ENCODE data around the gene LRRC14B. TPM values are rescaled to one million over a fixed set of nuclear protein-coding genes. Genes with fewer than 3 reads are reported as not detected.

LRRC14B gene
- total RNA-seq, 4 donors from 2014 or later = not detected

- WGBS = 84% methylated on average over 17 of the region's 17 CpGs
- Histone ChIP-seq H3K9me3 (no peaks in the 10 kb centered on the region), H3K4me1 (no peaks in the 10 kb centered on the region), H3K27ac (no peak overlapping the region), H3K36me3 (no peaks in the 10 kb centered on the region), H3K4me3 (no peak overlapping the region), H3K27me3 (peaks cover 19% of the 10 kb centered on the region)
- peak; percentile 50 to 52 for DNase-seq (ENCODE audit: low spot score in 2 of 2)
- TF ChIP-seq POLR2A (IDR thresholded peaks at IDR 0.05) (no peak), POLR2AphosphoS5 (IDR thresholded peaks at IDR 0.05) (no peak), CTCF (IDR thresholded peaks at IDR 0.05) (no peak), EP300 (IDR thresholded peaks at IDR 0.05) (no peak)
Measured at GRCh38 chr5:172841-173251, 18.4 kb upstream of the LRRC14B start.

- 86% methylated on average over 21 of the region's 22 CpGs for WGBS
- DNase-seq (ENCODE audit: low spot score in 2 of 2) = peak in 1 of 2 donors; percentile 40
- peaks cover 19% of the 10 kb centered on the region for H3K27me3 ChIP-seq
- H3K27ac ChIP-seq = no peak overlapping the region
- H3K36me3 ChIP-seq = no peaks in the 10 kb centered on the region
- H3K4me3 ChIP-seq = no peak overlapping the region
- no peaks in the 10 kb centered on the region for H3K4me1 ChIP-seq
- H3K9me3 ChIP-seq = no peaks in the 10 kb centered on the region
- no peak for TF ChIP-seq CTCF (IDR thresholded peaks at IDR 0.05)
Measured at GRCh38 chr5:173392-174290, 17.7 kb upstream of the LRRC14B start.

- no peaks in the 10 kb centered on the region for H3K4me1 ChIP-seq
- no peaks in the 10 kb centered on the region for H3K9me3 ChIP-seq
- H3K27me3 ChIP-seq = peaks cover 19% of the 10 kb centered on the region
- H3K36me3 ChIP-seq = no peaks in the 10 kb centered on the region
- WGBS = 83% methylated on average over 5 of the region's 5 CpGs
- TF ChIP-seq POLR2A (IDR thresholded peaks at IDR 0.05) = no peak
- no peak for TF ChIP-seq POLR2AphosphoS5 (IDR thresholded peaks at IDR 0.05)
- no peak for TF ChIP-seq EP300 (IDR thresholded peaks at IDR 0.05)
- TF ChIP-seq CTCF (IDR thresholded peaks at IDR 0.05) = no peak
- no peak overlapping the region for H3K4me3 ChIP-seq
- no peak overlapping the region for H3K27ac ChIP-seq
- peak in 1 of 2 donors; percentile 44 for DNase-seq (ENCODE audit: low spot score in 2 of 2)
Measured at GRCh38 chr5:174291-174600, 17.0 kb upstream of the LRRC14B start.

GRCh38 chr5:174876-175465, 16.3 kb upstream of the LRRC14B start:
- no peak for DNase-seq (ENCODE audit: low spot score in 2 of 2)
- H3K36me3 ChIP-seq = no peaks in the 10 kb centered on the region
- no peak overlapping the region for H3K4me3 ChIP-seq
- WGBS = 92% methylated on average over 15 of the region's 16 CpGs
- peaks cover 21% of the 10 kb centered on the region for H3K27me3 ChIP-seq
- no peak overlapping the region for H3K27ac ChIP-seq
- no peaks in the 10 kb centered on the region for H3K4me1 ChIP-seq
- TF ChIP-seq CTCF (IDR thresholded peaks at IDR 0.05) = no peak
- no peak for TF ChIP-seq POLR2A (IDR thresholded peaks at IDR 0.05)
- TF ChIP-seq EP300 (IDR thresholded peaks at IDR 0.05) = no peak
- TF ChIP-seq POLR2AphosphoS5 (IDR thresholded peaks at IDR 0.05) = no peak
- H3K9me3 ChIP-seq = no peaks in the 10 kb centered on the region

GRCh38 chr5:176296-176823, 14.9 kb upstream of the LRRC14B start:
- 80% methylated on average over 10 of the region's 11 CpGs for WGBS
- Histone ChIP-seq H3K9me3 (no peaks in the 10 kb centered on the region), H3K36me3 (no peaks in the 10 kb centered on the region), H3K4me3 (no peak overlapping the region), H3K4me1 (no peaks in the 10 kb centered on the region), H3K27ac (no peak overlapping the region), H3K27me3 (peaks cover 23% of the 10 kb centered on the region)
- no peak for TF ChIP-seq POLR2AphosphoS5 (IDR thresholded peaks at IDR 0.05)
- TF ChIP-seq CTCF (IDR thresholded peaks at IDR 0.05) = no peak
- no peak for TF ChIP-seq POLR2A (IDR thresholded peaks at IDR 0.05)
- no peak for TF ChIP-seq EP300 (IDR thresholded peaks at IDR 0.05)
- no peak for DNase-seq (ENCODE audit: low spot score in 2 of 2)

All from suprapubic skin (tissue), 4 donors.